ENCODE measurements around the gene ABCB10. TPM values are rescaled to one million over a fixed set of nuclear protein-coding genes. Genes with fewer than 3 reads are reported as not detected.

ABCB10 gene
- total and polyA plus RNA-seq, 2 donors (not counting 1 experiment from before 2014, with no cell fraction given), result 11.3 to 14.9 TPM

GRCh38 chr1:229567109-229567868 lies 8.8 kb upstream of the ABCB10 start:
- TF ChIP-seq, protein P1, sequence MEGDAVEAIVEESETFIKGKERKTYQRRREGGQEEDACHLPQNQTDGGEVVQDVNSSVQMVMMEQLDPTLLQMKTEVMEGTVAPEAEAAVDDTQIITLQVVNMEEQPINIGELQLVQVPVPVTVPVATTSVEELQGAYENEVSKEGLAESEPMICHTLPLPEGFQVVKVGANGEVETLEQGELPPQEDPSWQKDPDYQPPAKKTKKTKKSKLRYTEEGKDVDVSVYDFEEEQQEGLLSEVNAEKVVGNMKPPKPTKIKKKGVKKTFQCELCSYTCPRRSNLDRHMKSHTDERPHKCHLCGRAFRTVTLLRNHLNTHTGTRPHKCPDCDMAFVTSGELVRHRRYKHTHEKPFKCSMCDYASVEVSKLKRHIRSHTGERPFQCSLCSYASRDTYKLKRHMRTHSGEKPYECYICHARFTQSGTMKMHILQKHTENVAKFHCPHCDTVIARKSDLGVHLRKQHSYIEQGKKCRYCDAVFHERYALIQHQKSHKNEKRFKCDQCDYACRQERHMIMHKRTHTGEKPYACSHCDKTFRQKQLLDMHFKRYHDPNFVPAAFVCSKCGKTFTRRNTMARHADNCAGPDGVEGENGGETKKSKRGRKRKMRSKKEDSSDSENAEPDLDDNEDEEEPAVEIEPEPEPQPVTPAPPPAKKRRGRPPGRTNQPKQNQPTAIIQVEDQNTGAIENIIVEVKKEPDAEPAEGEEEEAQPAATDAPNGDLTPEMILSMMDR (conservative IDR thresholded peaks at IDR 0.05 in 1 of 2, IDR thresholded peaks at IDR 0.05 in 1 of 2; ENCODE audit: low read depth in 1 of 2, low read length in 2 of 2), result no peak
- Histone ChIP-seq H3K36me3 (ENCODE audit: control insufficient read depth, insufficient read depth, low read length) (no peaks in the 10 kb centered on the region), H2AFZ (ENCODE audit: low read length) (no peak overlapping the region), H3K4me2 (ENCODE audit: extremely low read depth, insufficient read depth, low read length) (no peak overlapping the region), H3K27ac (ENCODE audit: insufficient read depth, low read length) (no peak overlapping the region), H3K4me1 (ENCODE audit: control insufficient read depth, extremely low read depth, insufficient read depth, low read length) (no peaks in the 10 kb centered on the region), H4K20me1 (ENCODE audit: control insufficient read depth, extremely low read depth, insufficient read depth, low read length) (no peaks in the 10 kb centered on the region), H3K4me3 (replicated peaks in 1 of 4; ENCODE audit: control extremely low read depth in 1 of 4, insufficient read depth in 1 of 4, low read depth in 3 of 4, low read length in 4 of 4) (no peak overlapping the region), H3K27me3 (ENCODE audit: control insufficient read depth, insufficient read depth, low read length) (no peaks in the 10 kb centered on the region), H3K9ac (ENCODE audit: insufficient read depth, low read length) (no peak overlapping the region), H3K9me3 (ENCODE audit: control insufficient read depth, insufficient read depth, low read depth, low read length) (no peaks in the 10 kb centered on the region), H3K79me2 (ENCODE audit: control insufficient read depth, insufficient read depth, low read length) (no peaks in the 10 kb centered on the region)
- no peak for DNase-seq (ENCODE audit: low read depth in 2 of 2)

GRCh38 chr1:229563701-229564100 lies 5.2 kb upstream of the ABCB10 start:
- Histone ChIP-seq H3K79me2 (ENCODE audit: control insufficient read depth, insufficient read depth, low read length) (no peaks in the 10 kb centered on the region), H4K20me1 (ENCODE audit: control insufficient read depth, extremely low read depth, insufficient read depth, low read length) (no peaks in the 10 kb centered on the region), H3K9ac (ENCODE audit: insufficient read depth, low read length) (no peak overlapping the region), H3K36me3 (ENCODE audit: control insufficient read depth, insufficient read depth, low read length) (no peaks in the 10 kb centered on the region), H3K27ac (ENCODE audit: insufficient read depth, low read length) (no peak overlapping the region), H3K4me1 (ENCODE audit: control insufficient read depth, extremely low read depth, insufficient read depth, low read length) (no peaks in the 10 kb centered on the region), H3K9me3 (ENCODE audit: control insufficient read depth, insufficient read depth, low read depth, low read length) (no peaks in the 10 kb centered on the region), H3K4me2 (ENCODE audit: extremely low read depth, insufficient read depth, low read length) (no peak overlapping the region), H3K27me3 (ENCODE audit: control insufficient read depth, insufficient read depth, low read length) (no peaks in the 10 kb centered on the region), H3K4me3 (replicated peaks in 1 of 4; ENCODE audit: control extremely low read depth in 1 of 4, insufficient read depth in 1 of 4, low read depth in 3 of 4, low read length in 4 of 4) (no peak overlapping the region), H2AFZ (ENCODE audit: low read length) (no peak overlapping the region)
- no peak for TF ChIP-seq EZH2 (IDR thresholded peaks at IDR 0.05; ENCODE audit: low read length, missing control alignments)
- TF ChIP-seq, protein P1 (conservative IDR thresholded peaks at IDR 0.05 in 1 of 2, IDR thresholded peaks at IDR 0.05 in 1 of 2; ENCODE audit: low read depth in 1 of 2, low read length in 2 of 2), result no peak
- peak; percentile 10 to 42 for DNase-seq (ENCODE audit: low read depth in 2 of 2)

- Histone ChIP-seq H3K36me3 (ENCODE audit: control insufficient read depth, insufficient read depth, low read length) (no peaks in the 10 kb centered on the region), H3K4me1 (ENCODE audit: control insufficient read depth, extremely low read depth, insufficient read depth, low read length) (no peaks in the 10 kb centered on the region), H3K79me2 (ENCODE audit: control insufficient read depth, insufficient read depth, low read length) (no peaks in the 10 kb centered on the region), H3K27ac (ENCODE audit: insufficient read depth, low read length) (no peak overlapping the region), H3K4me3 (replicated peaks in 1 of 4; ENCODE audit: control extremely low read depth in 1 of 4, insufficient read depth in 1 of 4, low read depth in 3 of 4, low read length in 4 of 4) (no peak overlapping the region), H3K4me2 (ENCODE audit: extremely low read depth, insufficient read depth, low read length) (no peak overlapping the region), H4K20me1 (ENCODE audit: control insufficient read depth, extremely low read depth, insufficient read depth, low read length) (no peaks in the 10 kb centered on the region), H3K27me3 (ENCODE audit: control insufficient read depth, insufficient read depth, low read length) (no peaks in the 10 kb centered on the region), H2AFZ (ENCODE audit: low read length) (no peak overlapping the region), H3K9ac (ENCODE audit: insufficient read depth, low read length) (no peak overlapping the region), H3K9me3 (ENCODE audit: control insufficient read depth, insufficient read depth, low read depth, low read length) (no peaks in the 10 kb centered on the region)
- DNase-seq (ENCODE audit: low read depth in 2 of 2), result no peak
- no peak for TF ChIP-seq EZH2 (IDR thresholded peaks at IDR 0.05; ENCODE audit: low read length, missing control alignments)
- TF ChIP-seq, protein P1 (conservative IDR thresholded peaks at IDR 0.05 in 1 of 2, IDR thresholded peaks at IDR 0.05 in 1 of 2; ENCODE audit: low read depth in 1 of 2, low read length in 2 of 2), result no peak
These were observed 4.7 kb upstream of the ABCB10 start for GRCh38 chr1:229563241-229563640.

Measured in fibroblast of lung (primary cell).